ENCODE measurements around the gene CCDC15. TPM values are rescaled to one million over a fixed set of nuclear protein-coding genes. Genes with fewer than 3 reads are reported as not detected.

CCDC15 gene
- total and polyA plus RNA-seq, 2 of the 4 experiments (the other 2 are of a cell fraction): 1.1 to 2.0 TPM

GRCh38 chr11:125016413-125016812 lies 62.4 kb downstream of the CCDC15 start:
- no TSS peak for BruUV-seq (replicated peaks)
- H3K27ac ChIP-seq (ENCODE audit: insufficient read depth, low read length): no peak overlapping the region
- H2AFZ ChIP-seq (replicated peaks; ENCODE audit: low read length, poor library complexity): no peak overlapping the region
- H4K5ac ChIP-seq (ENCODE audit: low read depth, low read length): no peak overlapping the region
- no peaks in the 10 kb centered on the region for H3K79me1 ChIP-seq (ENCODE audit: low read depth in 1 of 2, low read length in 2 of 2)
- no peak overlapping the region for H2BK5ac ChIP-seq (ENCODE audit: low read depth, low read length, poor library complexity, severe bottlenecking)
- no peaks in the 10 kb centered on the region for H3K4me1 ChIP-seq (ENCODE audit: control insufficient read depth, insufficient read depth, low read length)
- ChIA-PET CTCF (no interaction called here), POLR2A (ENCODE audit: unreplicated experiment) (no interaction called here)
- TF ChIP-seq CEBPB (IDR thresholded peaks at IDR 0.05; ENCODE audit: low read depth, low read length): no peak
- no peak for TF ChIP-seq CHD1 (IDR thresholded peaks at IDR 0.05; ENCODE audit: low read depth, low read length)
- TF ChIP-seq, protein P1, sequence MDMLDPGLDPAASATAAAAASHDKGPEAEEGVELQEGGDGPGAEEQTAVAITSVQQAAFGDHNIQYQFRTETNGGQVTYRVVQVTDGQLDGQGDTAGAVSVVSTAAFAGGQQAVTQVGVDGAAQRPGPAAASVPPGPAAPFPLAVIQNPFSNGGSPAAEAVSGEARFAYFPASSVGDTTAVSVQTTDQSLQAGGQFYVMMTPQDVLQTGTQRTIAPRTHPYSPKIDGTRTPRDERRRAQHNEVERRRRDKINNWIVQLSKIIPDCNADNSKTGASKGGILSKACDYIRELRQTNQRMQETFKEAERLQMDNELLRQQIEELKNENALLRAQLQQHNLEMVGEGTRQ (IDR thresholded peaks at IDR 0.05; ENCODE audit: low read depth, low read length): no peak
- no peak for TF ChIP-seq RFX5 (IDR thresholded peaks at IDR 0.05; ENCODE audit: low read depth, low read length)
- no peak for TF ChIP-seq CTCF (conservative IDR thresholded peaks at IDR 0.05; ENCODE audit: low read depth, low read length)
- H2BK15ac ChIP-seq (ENCODE audit: low read depth, low read length): no peak overlapping the region
- no peaks in the 10 kb centered on the region for H4K20me1 ChIP-seq (ENCODE audit: insufficient read depth, low read length)
- ATAC-seq (ENCODE audit: low read depth) (no peak), DNase-seq (no peak)
- dilution Hi-C loops (cut with HindIII; ENCODE audit: low sequenced_read_pairs, unreplicated experiment): no loop called here
- intact Hi-C loops (cut with micrococcal nuclease): no loop called here
- H3K4ac ChIP-seq (ENCODE audit: low read depth, low read length): no peak overlapping the region
- H3K4me3 ChIP-seq (ENCODE audit: insufficient read depth, low read depth, low read length): no peak overlapping the region
- in situ Hi-C loops (cut with MboI; ENCODE audit: low sequenced_read_pairs): no loop called here
- no peak overlapping the region for H4K8ac ChIP-seq (ENCODE audit: low read depth in 2 of 2, low read length in 2 of 2)
- H3K4me2 ChIP-seq (ENCODE audit: low read depth, low read length): no peak overlapping the region
- no peak overlapping the region for H3K23ac ChIP-seq (ENCODE audit: low read depth, low read length)
- no peak overlapping the region for H3K18ac ChIP-seq (ENCODE audit: low read depth, low read length)
- H3K14ac ChIP-seq (replicated peaks; ENCODE audit: low read depth, low read length): no peak overlapping the region
- H3K9me1 ChIP-seq (ENCODE audit: insufficient read depth, low read length): no peaks in the 10 kb centered on the region
- no peak overlapping the region for H2BK120ac ChIP-seq (ENCODE audit: low read depth, low read length)
- no peak overlapping the region for H4K91ac ChIP-seq (ENCODE audit: insufficient read depth, low read depth, low read length)
- no peak overlapping the region for H3K9ac ChIP-seq (ENCODE audit: low read depth, low read length)
- no peak overlapping the region for H2AK9ac ChIP-seq (replicated peaks; ENCODE audit: low read depth, low read length, poor library complexity)
- no peak overlapping the region for H2BK20ac ChIP-seq (ENCODE audit: low read depth, low read length)
- no peak overlapping the region for H2AK5ac ChIP-seq (ENCODE audit: low read depth, low read length)
- H3K9me3 ChIP-seq (ENCODE audit: control insufficient read depth, insufficient read depth, low read length): no peaks in the 10 kb centered on the region
- no peaks in the 10 kb centered on the region for H3K36me3 ChIP-seq (ENCODE audit: control insufficient read depth, insufficient read depth, low read length)
- no peak overlapping the region for H3K56ac ChIP-seq (ENCODE audit: extremely low read depth, insufficient read depth, low read length)
- no peaks in the 10 kb centered on the region for H3K27me3 ChIP-seq (ENCODE audit: control insufficient read depth, insufficient read depth, low read length)

Measured in IMR-90 (cell line).